PFSK-1 (cell line): ENCODE results near the gene SUMO3.

Experiments
- POLR2AphosphoS5 ChIP-seq: IDR thresholded peaks from 2 replicates; pipeline ENCODE4 v1.6.1; 2012; ENCODE audit warnings: low read depth, mild to moderate bottlenecking, control low read depth, low read length, moderate library complexity
- REST ChIP-seq, 2 experiments: IDR thresholded peaks; 2 replicates each; pipeline versions ENCODE4 v1.6.1 to v1.8.0; 2011 to 2012; ENCODE audit warnings: low read depth in 2 of 2, low read length in 2 of 2, control low read depth in 1 of 2, inconsistent platforms in 1 of 2, mild to moderate bottlenecking in 1 of 2, moderate library complexity in 1 of 2; ENCODE audit not compliant: insufficient read depth in 1 of 2
- SIN3A ChIP-seq: IDR thresholded peaks from 2 replicates; pipeline ENCODE4 v1.6.1; 2012; ENCODE audit warnings: mild to moderate bottlenecking, low read length, moderate library complexity, borderline replicate concordance; ENCODE audit not compliant: insufficient read depth
- TAF1 ChIP-seq: IDR thresholded peaks from 2 replicates; pipeline ENCODE4 v1.6.1; 2012; ENCODE audit warnings: low read length, control low read depth, borderline replicate concordance; ENCODE audit not compliant: insufficient read depth

GRCh38 chr21:44850905-44851657 lies 33.2 kb upstream of the SUMO3 start:
- TF ChIP-seq TAF1 (no peak), POLR2AphosphoS5 (no peak), REST (IDR thresholded peaks at IDR 0.05; ENCODE audit: insufficient read depth in 1 of 2, low read depth in 2 of 2, low read length in 2 of 2) (0 out of 4 replicates have a peak, but pooled peaks of 1 of the 2 experiments have one; percentile 19), SIN3A (no peak)
